ENCODE measurements around the gene RTN1. TPM values are rescaled to one million over a fixed set of nuclear protein-coding genes. Genes with fewer than 3 reads are reported as not detected.

RTN1 gene
- total and polyA plus RNA-seq, 3 donors from 2014 or later: 8.2 to 11.1 (median 10.9) TPM

GRCh38 chr14:59814988-59815387 lies 55.6 kb downstream of the RTN1 start:
- H3K9me3 ChIP-seq: no peaks in the 10 kb centered on the region
- H3K4me1 ChIP-seq: no peaks in the 10 kb centered on the region
- TF ChIP-seq, protein P1, sequence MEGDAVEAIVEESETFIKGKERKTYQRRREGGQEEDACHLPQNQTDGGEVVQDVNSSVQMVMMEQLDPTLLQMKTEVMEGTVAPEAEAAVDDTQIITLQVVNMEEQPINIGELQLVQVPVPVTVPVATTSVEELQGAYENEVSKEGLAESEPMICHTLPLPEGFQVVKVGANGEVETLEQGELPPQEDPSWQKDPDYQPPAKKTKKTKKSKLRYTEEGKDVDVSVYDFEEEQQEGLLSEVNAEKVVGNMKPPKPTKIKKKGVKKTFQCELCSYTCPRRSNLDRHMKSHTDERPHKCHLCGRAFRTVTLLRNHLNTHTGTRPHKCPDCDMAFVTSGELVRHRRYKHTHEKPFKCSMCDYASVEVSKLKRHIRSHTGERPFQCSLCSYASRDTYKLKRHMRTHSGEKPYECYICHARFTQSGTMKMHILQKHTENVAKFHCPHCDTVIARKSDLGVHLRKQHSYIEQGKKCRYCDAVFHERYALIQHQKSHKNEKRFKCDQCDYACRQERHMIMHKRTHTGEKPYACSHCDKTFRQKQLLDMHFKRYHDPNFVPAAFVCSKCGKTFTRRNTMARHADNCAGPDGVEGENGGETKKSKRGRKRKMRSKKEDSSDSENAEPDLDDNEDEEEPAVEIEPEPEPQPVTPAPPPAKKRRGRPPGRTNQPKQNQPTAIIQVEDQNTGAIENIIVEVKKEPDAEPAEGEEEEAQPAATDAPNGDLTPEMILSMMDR (IDR thresholded peaks at IDR 0.05): no peak
- TF ChIP-seq POLR2A (IDR thresholded peaks at IDR 0.05): no peak
- H3K27ac ChIP-seq: no peak overlapping the region
- intact Hi-C loops (cut with DNase I; ENCODE audit: low total_unique reads): no loop called here
- 94 to 96% methylated on average over 1 of the region's 1 CpG for WGBS, 2 donors
- no peaks in the 10 kb centered on the region for H3K36me3 ChIP-seq (ENCODE audit: low read depth, missing control alignments)
- H3K27me3 ChIP-seq: no peaks in the 10 kb centered on the region
- H3K4me3 ChIP-seq: no peak overlapping the region
- DNase-seq: no peak

DNA sequence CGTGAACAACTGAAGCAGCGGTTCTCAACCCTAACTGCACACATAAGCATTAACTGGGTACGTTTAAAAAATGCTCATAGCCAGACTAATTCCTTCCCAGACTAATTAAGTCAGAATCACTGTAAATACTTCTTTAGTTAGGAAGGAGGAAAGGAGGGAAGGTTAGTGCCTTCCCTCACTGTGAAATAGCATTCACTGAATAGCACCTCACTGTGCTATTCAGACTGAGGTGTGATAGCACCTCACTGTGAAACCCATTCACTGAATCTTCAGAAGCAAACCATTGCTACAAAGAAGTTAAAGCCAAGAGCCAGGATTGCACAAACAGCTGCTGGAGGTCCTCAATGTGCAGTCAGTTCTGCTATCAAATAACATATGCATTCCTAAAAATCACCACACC lies 58.8 kb downstream of the RTN1 start:
- no peak for DNase-seq
- intact Hi-C loops (cut with DNase I; ENCODE audit: low total_unique reads): no loop called here
- no peak overlapping the region for H3K4me3 ChIP-seq
- H3K36me3 ChIP-seq (ENCODE audit: low read depth, missing control alignments): no peaks in the 10 kb centered on the region
- no peaks in the 10 kb centered on the region for H3K4me1 ChIP-seq
- no peak overlapping the region for H3K27ac ChIP-seq
- H3K27me3 ChIP-seq: no peaks in the 10 kb centered on the region
- TF ChIP-seq, protein P1 (IDR thresholded peaks at IDR 0.05): no peak
- TF ChIP-seq POLR2A (IDR thresholded peaks at IDR 0.05): no peak
- 41 to 53% methylated on average over 3 of the region's 3 CpGs for WGBS, 2 donors
- H3K9me3 ChIP-seq: no peaks in the 10 kb centered on the region

DNA sequence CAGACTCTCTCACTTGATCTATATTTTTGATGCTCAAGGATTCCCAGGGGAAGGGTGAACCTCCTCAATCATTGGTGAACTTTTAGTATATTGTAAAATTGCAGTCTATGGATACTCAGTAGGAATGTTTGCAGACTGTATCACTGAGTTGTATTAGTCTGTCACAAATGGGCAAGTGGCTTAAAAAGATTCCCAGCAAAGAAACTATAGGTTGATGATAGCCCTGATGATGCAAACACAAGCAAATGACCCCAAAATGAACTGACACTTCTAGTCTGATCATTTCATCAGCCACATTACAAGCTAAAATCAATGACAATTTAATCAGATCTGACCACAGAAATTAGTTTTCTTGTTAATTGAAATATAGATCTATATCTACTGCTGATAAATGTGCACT lies 59.5 kb downstream of the RTN1 start:
- Histone ChIP-seq H3K27me3 (no peaks in the 10 kb centered on the region), H3K36me3 (ENCODE audit: low read depth, missing control alignments) (no peaks in the 10 kb centered on the region), H3K9me3 (no peaks in the 10 kb centered on the region), H3K4me3 (no peak overlapping the region), H3K27ac (no peak overlapping the region), H3K4me1 (no peaks in the 10 kb centered on the region)
- intact Hi-C loops (cut with DNase I; ENCODE audit: low total_unique reads): no loop called here
- no peak for DNase-seq
- TF ChIP-seq, protein P1 (IDR thresholded peaks at IDR 0.05): no peak
- TF ChIP-seq POLR2A (IDR thresholded peaks at IDR 0.05): no peak

- no peak overlapping the region for H3K4me3 ChIP-seq
- TF ChIP-seq, protein P1 (IDR thresholded peaks at IDR 0.05): no peak
- no peak for TF ChIP-seq POLR2A (IDR thresholded peaks at IDR 0.05)
- H3K27ac ChIP-seq: no peak overlapping the region
- H3K9me3 ChIP-seq: no peaks in the 10 kb centered on the region
- DNase-seq: no peak
- no peaks in the 10 kb centered on the region for H3K27me3 ChIP-seq
- intact Hi-C loops (cut with DNase I; ENCODE audit: low total_unique reads): no loop called here
- H3K36me3 ChIP-seq (ENCODE audit: low read depth, missing control alignments): no peaks in the 10 kb centered on the region
- 60 to 82% methylated on average over 7 of the region's 7 CpGs for WGBS, 2 donors
- no peaks in the 10 kb centered on the region for H3K4me1 ChIP-seq
These were observed 67.5 kb downstream of the RTN1 start for GRCh38 chr14:59803052-59803540.

DNA sequence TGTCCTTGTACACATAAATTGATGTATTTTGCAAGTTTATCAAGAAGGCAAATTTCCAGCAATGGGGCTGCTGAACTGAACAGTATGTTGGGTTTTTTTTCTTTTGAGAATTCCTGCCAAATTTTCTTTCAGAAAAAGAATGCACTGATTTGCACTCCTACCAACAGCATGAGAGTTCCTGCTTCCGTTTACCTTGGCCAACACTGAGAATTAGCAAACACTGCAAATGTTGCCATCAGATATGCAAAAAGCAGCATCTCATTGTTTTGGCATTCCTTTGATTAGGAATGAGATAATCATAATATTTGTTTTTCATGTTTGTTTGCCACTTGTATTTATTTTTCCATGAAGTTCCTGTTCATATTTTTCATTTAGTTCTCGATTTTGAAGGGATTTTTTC lies 82.4 kb downstream of the RTN1 start:
- Histone ChIP-seq H3K4me3 (no peak overlapping the region), H3K4me1 (no peaks in the 10 kb centered on the region), H3K9me3 (no peaks in the 10 kb centered on the region), H3K36me3 (ENCODE audit: low read depth, missing control alignments) (no peaks in the 10 kb centered on the region), H3K27ac (no peak overlapping the region), H3K27me3 (no peaks in the 10 kb centered on the region)
- intact Hi-C loops (cut with DNase I; ENCODE audit: low total_unique reads): no loop called here
- DNase-seq: no peak
- 43 to 53% methylated on average over 2 of the region's 2 CpGs for WGBS, 2 donors
- TF ChIP-seq, protein P1 (IDR thresholded peaks at IDR 0.05): no peak
- TF ChIP-seq POLR2A (IDR thresholded peaks at IDR 0.05): no peak
